ENCODE results near the gene NDUFAF7. TPM values are rescaled to one million over a fixed set of nuclear protein-coding genes. Genes with fewer than 3 reads are reported as not detected.
"Not testable (repeated sequence)": the region's sequence is repeated elsewhere in the genome, so short reads cannot be mapped to it uniquely, and the experiment has no call there.

Gene NDUFAF7
- total RNA-seq, 4 donors from 2014 or later: 11.9 to 17.3 (median 12.5) TPM

DNA sequence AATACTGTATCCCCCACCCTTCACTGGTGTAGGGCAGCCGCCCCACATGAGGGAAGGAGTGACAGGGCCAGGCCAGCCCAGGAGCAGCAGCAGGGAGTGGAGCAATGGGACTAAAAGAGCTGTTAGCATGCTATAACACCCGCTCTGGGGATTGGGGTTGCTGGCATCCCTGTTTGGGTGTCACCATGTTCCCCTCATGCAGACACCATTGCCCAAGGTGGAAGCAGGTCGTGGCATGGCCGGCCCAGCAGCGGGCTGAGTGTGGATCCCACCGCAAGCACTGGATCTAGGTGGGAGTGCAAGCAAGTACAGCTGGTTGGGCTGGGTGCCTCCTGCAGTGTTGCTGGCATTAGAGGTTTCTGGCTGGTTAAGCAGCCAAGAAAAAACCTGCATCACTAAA, 39.7 kb upstream of the NDUFAF7 start:
- no peak for ATAC-seq (ENCODE audit: low FRiP score)
- no peak for DNase-seq (ENCODE audit: low spot score)
- TF ChIP-seq, protein P1, sequence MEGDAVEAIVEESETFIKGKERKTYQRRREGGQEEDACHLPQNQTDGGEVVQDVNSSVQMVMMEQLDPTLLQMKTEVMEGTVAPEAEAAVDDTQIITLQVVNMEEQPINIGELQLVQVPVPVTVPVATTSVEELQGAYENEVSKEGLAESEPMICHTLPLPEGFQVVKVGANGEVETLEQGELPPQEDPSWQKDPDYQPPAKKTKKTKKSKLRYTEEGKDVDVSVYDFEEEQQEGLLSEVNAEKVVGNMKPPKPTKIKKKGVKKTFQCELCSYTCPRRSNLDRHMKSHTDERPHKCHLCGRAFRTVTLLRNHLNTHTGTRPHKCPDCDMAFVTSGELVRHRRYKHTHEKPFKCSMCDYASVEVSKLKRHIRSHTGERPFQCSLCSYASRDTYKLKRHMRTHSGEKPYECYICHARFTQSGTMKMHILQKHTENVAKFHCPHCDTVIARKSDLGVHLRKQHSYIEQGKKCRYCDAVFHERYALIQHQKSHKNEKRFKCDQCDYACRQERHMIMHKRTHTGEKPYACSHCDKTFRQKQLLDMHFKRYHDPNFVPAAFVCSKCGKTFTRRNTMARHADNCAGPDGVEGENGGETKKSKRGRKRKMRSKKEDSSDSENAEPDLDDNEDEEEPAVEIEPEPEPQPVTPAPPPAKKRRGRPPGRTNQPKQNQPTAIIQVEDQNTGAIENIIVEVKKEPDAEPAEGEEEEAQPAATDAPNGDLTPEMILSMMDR (IDR thresholded peaks at IDR 0.05): no peak

DNA sequence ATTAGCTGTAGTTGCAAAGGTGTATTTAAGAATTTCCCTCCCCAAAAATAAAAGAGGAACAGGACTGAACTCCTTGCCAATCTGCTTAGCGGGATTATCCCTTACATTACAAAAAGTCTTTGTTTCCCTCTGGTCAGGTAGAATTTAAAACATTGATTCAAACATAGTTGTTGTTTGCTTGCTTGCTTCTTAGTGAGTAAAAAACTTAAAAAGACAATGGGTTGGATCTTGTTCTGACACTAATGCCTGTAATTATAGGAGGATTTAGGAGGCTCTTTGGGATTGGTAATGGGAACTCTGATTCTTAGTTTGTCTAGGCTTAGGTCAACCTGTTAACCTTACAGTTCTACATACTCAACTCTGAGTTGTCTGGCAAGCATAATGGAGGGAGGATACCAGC, 38.9 kb upstream of the NDUFAF7 start:
- DNase-seq (ENCODE audit: low spot score): no peak
- ATAC-seq (ENCODE audit: low FRiP score): no peak

DNA sequence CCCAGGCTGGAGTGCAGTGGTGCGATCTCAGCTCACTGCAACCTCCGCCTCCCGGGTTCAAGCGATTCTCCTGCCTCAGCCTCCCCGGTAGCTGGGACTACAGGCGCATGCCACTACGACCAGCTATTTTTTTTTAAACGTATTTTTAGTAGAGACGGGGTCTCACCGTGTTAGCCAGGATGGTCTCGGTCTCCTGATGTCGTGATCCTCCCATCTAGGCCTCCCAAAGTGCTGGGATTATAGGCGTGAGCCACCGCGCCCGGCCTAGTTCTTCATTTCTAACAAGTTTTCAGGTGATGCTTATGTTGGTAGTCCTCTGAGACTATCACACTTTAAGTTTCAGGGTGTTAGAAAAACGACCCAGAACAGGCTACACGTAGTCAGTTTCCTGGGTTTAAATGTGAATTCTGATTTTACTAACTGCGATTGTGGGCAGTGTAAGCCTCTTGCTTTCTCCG, 35.6 kb upstream of the NDUFAF7 start:
- not testable (repeated sequence) for DNase-seq (ENCODE audit: low spot score); ATAC-seq (ENCODE audit: low FRiP score)

More for the DNA sequence above, 38.9 kb upstream of the NDUFAF7 start:
- TF ChIP-seq, protein P1 (IDR thresholded peaks at IDR 0.05): no peak

DNA sequence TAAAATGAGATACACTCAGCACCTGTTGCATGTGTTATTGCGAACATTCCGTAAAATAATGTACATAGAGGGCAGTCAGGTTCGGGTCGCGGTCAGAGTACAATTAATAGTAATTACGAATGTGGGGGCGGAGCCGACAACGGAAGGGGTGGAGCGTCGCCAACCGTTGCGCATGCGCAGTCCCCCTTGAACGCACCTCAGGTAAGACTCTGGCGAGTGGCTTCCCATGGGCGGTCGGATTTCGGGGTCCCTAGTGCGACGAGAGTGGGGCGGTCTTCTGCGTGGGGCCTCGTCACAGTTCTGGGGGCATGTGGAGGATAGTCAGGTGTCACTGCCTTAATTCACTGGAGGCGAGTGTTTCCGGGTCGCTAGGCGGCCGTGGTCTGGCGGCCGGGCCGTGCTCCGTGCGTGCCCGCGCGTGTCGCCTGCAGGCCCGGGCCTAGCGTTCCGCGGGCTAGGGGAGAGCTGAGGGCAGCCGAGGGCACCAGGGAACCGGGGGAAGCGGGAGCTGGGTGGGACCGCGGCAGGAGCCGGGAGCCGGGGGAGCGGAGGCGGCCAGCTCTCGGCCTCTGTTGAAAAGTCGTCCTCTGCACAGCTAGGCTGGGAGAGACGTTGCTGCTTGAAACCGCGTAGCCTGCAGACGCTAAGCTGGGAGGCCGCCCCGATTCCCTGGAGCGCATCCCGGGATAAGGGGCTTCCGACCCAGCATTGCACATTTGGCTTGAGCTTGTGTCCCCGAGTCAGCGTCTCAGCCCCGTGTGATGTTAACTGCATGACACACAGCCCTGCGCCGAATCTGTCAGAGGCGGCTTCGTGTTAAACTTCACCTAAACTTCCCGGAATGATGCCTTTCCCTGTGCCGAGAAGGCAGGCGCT, 34.9 kb upstream of the NDUFAF7 start, which contains the start of gene CEBPZOS:
CEBPZOS (plus strand) TSS at position 177 of the 876 bp plus-strand sequence. CDS start 3,209 bp downstream, outside the sequence.
- peak; percentile 93 for ATAC-seq (ENCODE audit: low FRiP score)

DNA sequence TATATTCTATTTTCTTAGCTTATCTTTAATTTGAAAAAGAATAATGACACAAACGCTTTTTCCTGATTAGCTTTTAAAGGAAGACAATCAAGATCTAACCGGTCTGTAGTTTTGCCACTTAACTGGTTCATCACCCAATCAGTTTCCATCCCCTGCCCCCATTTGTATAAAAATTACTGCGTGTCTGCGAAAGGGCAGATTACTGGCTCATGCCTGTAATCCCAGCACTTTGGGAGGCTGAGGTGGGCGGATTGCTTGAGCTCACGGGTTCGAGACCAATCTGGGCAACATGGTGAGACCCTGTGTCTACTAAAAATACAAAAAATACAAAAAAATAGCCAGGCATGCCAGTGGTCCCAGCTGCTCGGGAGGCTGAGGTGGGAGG, 32.8 kb upstream of the NDUFAF7 start:
- ATAC-seq (ENCODE audit: low FRiP score): no peak
- no peak for DNase-seq (ENCODE audit: low spot score)
- TF ChIP-seq, protein P1 (IDR thresholded peaks at IDR 0.05): no peak

More for the DNA sequence above, 34.9 kb upstream of the NDUFAF7 start, which contains the start of gene CEBPZOS:
- peak; percentile 70 for DNase-seq (ENCODE audit: low spot score)
- TF ChIP-seq, protein P1 (IDR thresholded peaks at IDR 0.05): no peak

DNA sequence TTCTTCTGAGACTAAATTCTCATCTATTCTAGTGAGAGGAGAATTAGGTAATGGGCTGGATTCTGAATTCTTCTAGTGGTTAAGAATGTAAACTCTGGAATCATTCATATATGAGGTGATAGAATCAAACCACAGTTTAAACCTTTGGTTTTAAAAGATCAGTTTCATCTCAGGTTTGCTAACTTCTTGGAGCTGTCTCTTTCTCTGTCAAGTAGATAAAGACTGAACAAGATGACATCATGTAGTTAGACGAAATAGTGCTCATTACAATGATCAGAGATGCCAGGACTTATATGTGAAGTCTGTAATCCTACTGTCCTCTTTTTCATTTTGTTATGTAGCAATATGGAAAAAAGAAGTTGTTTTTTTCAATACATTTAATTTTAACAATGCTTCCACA, 30.2 kb upstream of the NDUFAF7 start:
- TF ChIP-seq, protein P1 (IDR thresholded peaks at IDR 0.05): no peak
- ATAC-seq (ENCODE audit: low FRiP score) (no peak), DNase-seq (ENCODE audit: low spot score) (no peak)

DNA sequence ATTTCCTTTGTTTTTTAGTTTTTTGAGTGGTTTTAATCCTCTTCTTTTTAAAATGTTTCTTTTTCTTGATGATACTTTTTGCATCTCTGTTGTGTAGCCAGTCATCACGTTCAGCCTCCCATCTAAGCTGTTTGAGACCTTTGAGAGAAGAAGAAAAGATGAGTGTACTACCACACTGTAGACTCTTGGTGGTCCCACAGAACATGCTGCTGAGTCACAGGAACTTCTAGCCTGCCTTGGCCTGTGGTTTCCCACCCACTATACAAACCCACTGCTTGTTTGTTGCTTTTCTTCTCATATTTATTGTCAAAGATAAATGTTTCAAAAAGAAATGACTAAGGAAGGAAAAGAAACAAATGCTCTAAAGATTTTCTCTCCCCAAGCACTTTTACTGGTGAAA, 29.7 kb upstream of the NDUFAF7 start:
- no peak for DNase-seq (ENCODE audit: low spot score)
- ATAC-seq (ENCODE audit: low FRiP score): no peak
- TF ChIP-seq, protein P1 (IDR thresholded peaks at IDR 0.05): no peak

All from omental fat pad (tissue), 4 donors.